Activated gamma-delta T cell (primary cell): ENCODE results near the gene SLC27A3.
A peak's percentile ranks its signal among the peaks of the same experiment; 100 is the strongest.

Experiments
- DNase-seq: peaks from one replicate; lab custom pipeline; 2025; lab: John Stamatoyannopoulos, UW
- total RNA-seq, 2 donors: gene quantifications; one replicate each; lab custom pipeline; 2026; lab: John Stamatoyannopoulos, UW

The SLC27A3 gene
- 34.0 to 41.0 reads per million in 2 donors for total RNA-seq

GRCh38 chr1:153774780-153775457 lies at the start of gene SLC27A3:
TSS of gene SLC27A3 (plus strand) at chr1:153775407. CDS start at chr1:153775498, 91 bp downstream.
- DNase-seq = no peak

GRCh38 chr1:153727463-153728304 lies 47.5 kb upstream of the SLC27A3 start, which contains the start of gene INTS3:
TSS of gene INTS3 (plus strand) at chr1:153728050. CDS start at chr1:153728635, 585 bp downstream.
- peak; percentile 89 for DNase-seq

- DNase-seq = no peak
Observed at GRCh38 chr1:153728305-153729066, 46.7 kb upstream of the SLC27A3 start.

GRCh38 chr1:153730468-153730988 lies 44.7 kb upstream of the SLC27A3 start:
- DNase-seq = no peak

- no peak for DNase-seq
Observed at GRCh38 chr1:153733970-153734369, 41.2 kb upstream of the SLC27A3 start.

GRCh38 chr1:153734396-153735089 lies 40.7 kb upstream of the SLC27A3 start:
- DNase-seq = no peak

- no peak for DNase-seq
Observed at GRCh38 chr1:153735090-153735420, 40.2 kb upstream of the SLC27A3 start.

GRCh38 chr1:153741986-153742385 lies 33.2 kb upstream of the SLC27A3 start:
- no peak for DNase-seq

GRCh38 chr1:153742411-153743142 lies 32.6 kb upstream of the SLC27A3 start:
- no peak for DNase-seq

GRCh38 chr1:153745417-153745816 lies 29.8 kb upstream of the SLC27A3 start:
- DNase-seq = no peak

GRCh38 chr1:153746174-153746573 lies 29.0 kb upstream of the SLC27A3 start:
- no peak for DNase-seq

- DNase-seq = no peak
Observed at GRCh38 chr1:153748903-153749302, 26.3 kb upstream of the SLC27A3 start.

- DNase-seq = peak; percentile 32
Observed at GRCh38 chr1:153749408-153750005, 25.7 kb upstream of the SLC27A3 start.

- DNase-seq = no peak
Observed at GRCh38 chr1:153750026-153750995, 24.9 kb upstream of the SLC27A3 start.

- DNase-seq = no peak
Observed at GRCh38 chr1:153752072-153752471, 23.1 kb upstream of the SLC27A3 start.

- DNase-seq = no peak
Observed at GRCh38 chr1:153752571-153753195, 22.5 kb upstream of the SLC27A3 start.

- DNase-seq = no peak
Observed at GRCh38 chr1:153754266-153754665, 20.9 kb upstream of the SLC27A3 start.

- DNase-seq = no peak
Observed at GRCh38 chr1:153760440-153760839, 14.8 kb upstream of the SLC27A3 start.
